Fibroblast of lung (primary cell): Measurements from ENCODE around the gene CCL4L2. TPM values are rescaled to one million over a fixed set of nuclear protein-coding genes. Genes with fewer than 3 reads are reported as not detected.
"Not testable (repeated sequence)": the region's sequence is repeated elsewhere in the genome, so short reads cannot be mapped to it uniquely, and the experiment has no call there.

Source experiments
- DNase-seq, 2 donors: peaks; one replicate each; pipeline versions ENCODE4 v3.0.0 to v3.0.0-alpha.2; 2010; ENCODE audit warnings: low read depth in 2 of 2
- H2AFZ ChIP-seq: 2 replicates; pipeline ENCODE4 v1.5.1; 2012; ENCODE audit warnings: low read length, control low read depth, inconsistent platforms
- H3K27ac ChIP-seq: 2 replicates; pipeline ENCODE4 v1.5.1; 2011; ENCODE audit warnings: low read length, control low read depth; ENCODE audit not compliant: insufficient read depth
- H3K27me3 ChIP-seq: 2 replicates; pipeline ENCODE4 v1.5.1; 2011; ENCODE audit warnings: mild to moderate bottlenecking, low read length; ENCODE audit not compliant: control insufficient read depth, insufficient read depth
- H3K36me3 ChIP-seq: 2 replicates; pipeline ENCODE4 v1.5.1; 2011; ENCODE audit warnings: low read length; ENCODE audit not compliant: control insufficient read depth, insufficient read depth
- H3K4me1 ChIP-seq: 2 replicates; pipeline ENCODE4 v1.5.1; 2011; ENCODE audit warnings: low read length; ENCODE audit not compliant: control insufficient read depth, insufficient read depth; ENCODE audit errors: extremely low read depth
- H3K4me2 ChIP-seq: 2 replicates; pipeline ENCODE4 v1.5.1; 2011; ENCODE audit warnings: low read length, control low read depth; ENCODE audit not compliant: insufficient read depth; ENCODE audit errors: extremely low read depth
- H3K4me3 ChIP-seq, 4 experiments: fragments of 200-600 bp in 1 of 4; sonication (generic) in 1 of 4; replicated peaks in 1 of 4; 2 replicates each; pipeline ENCODE4 v1.5.1; 2011 to 2016; ENCODE audit warnings: low read length in 4 of 4, low read depth in 3 of 4, mild to moderate bottlenecking in 3 of 4, control low read depth in 2 of 4, inconsistent platforms in 1 of 4, mixed read lengths in 1 of 4; ENCODE audit not compliant: insufficient read depth in 1 of 4; ENCODE audit errors: control extremely low read depth in 1 of 4
- H3K79me2 ChIP-seq: 2 replicates; pipeline ENCODE4 v1.5.1; 2012; ENCODE audit warnings: mild to moderate bottlenecking, low read length, inconsistent platforms; ENCODE audit not compliant: control insufficient read depth, insufficient read depth
- H3K9ac ChIP-seq: 2 replicates; pipeline ENCODE4 v1.5.1; 2011; ENCODE audit warnings: mild to moderate bottlenecking, low read length, control low read depth; ENCODE audit not compliant: insufficient read depth
- H3K9me3 ChIP-seq: 2 replicates; pipeline ENCODE4 v1.5.1; 2012; ENCODE audit warnings: low read depth, low read length; ENCODE audit not compliant: control insufficient read depth, insufficient read depth
- H4K20me1 ChIP-seq: 2 replicates; pipeline ENCODE4 v1.5.1; 2011; ENCODE audit warnings: low read length; ENCODE audit not compliant: control insufficient read depth, insufficient read depth; ENCODE audit errors: extremely low read depth
- EZH2 ChIP-seq: IDR thresholded peaks from 2 replicates; pipeline ENCODE4 v1.5.1; 2012; ENCODE audit warnings: low read length, control low read depth, mild to moderate bottlenecking; ENCODE audit errors: missing control alignments
- polyA plus RNA-seq, 2 donors: library from polyadenylated mRNA; depleted of rRNA in 1 of 2; stranded (reverse) in 1 of 2; unstranded in 1 of 2; fragments of >200 nt; gene quantifications; 2 replicates each; pipeline ENCODE4 v1.2.1, GENCODE V29; 2011 to 2012; ENCODE audit warnings: missing spikeins in 1 of 2
- total RNA-seq: library from RNA; depleted of rRNA; stranded (reverse); fragments of >200 nt; gene quantifications from 2 replicates; pipeline ENCODE4 v1.2.1, GENCODE V29; 2014
- TF ChIP-seq, protein P1 (sequence below), 2 donors: IDR thresholded peaks in 1 of 2; conservative IDR thresholded peaks in 1 of 2; 1 replicate in 1 of 2; 2 replicates in 1 of 2; pipeline ENCODE4 v1.5.1; 2011 to 2012; ENCODE audit warnings: low read length in 2 of 2, control low read depth in 1 of 2, inconsistent platforms in 1 of 2, low read depth in 1 of 2, mild to moderate bottlenecking in 1 of 2

CCL4L2 gene
- total and polyA plus RNA-seq, 2 donors (not counting 1 experiment from before 2014, with no cell fraction given): not detected

DNA sequence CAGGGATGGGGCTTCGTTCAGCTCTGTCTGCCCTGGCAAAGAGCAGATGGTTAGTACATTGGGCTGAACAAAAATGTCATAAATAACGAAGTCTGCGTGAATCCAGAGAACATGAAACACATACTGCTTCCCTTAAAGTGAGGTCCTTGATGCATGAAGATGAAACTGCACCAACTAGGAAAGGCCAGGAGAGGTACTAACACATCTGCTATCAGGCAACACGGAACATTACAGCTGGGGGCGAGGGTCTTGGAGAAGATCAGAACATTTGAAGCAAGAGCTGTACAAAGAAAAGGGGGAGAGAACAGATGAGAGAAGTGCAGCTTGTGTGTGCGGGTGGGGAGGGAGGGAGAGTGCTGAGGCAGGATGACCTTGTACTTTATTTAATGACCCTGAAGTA, 3.5 kb upstream of the CCL4L2 start:
- not testable (repeated sequence) for H3K27ac ChIP-seq, H3K9me3 ChIP-seq, H3K79me2 ChIP-seq, H2AFZ ChIP-seq, H3K4me3 ChIP-seq, H3K9ac ChIP-seq, H3K4me2 ChIP-seq, H3K27me3 ChIP-seq, H3K36me3 ChIP-seq, H4K20me1 ChIP-seq, DNase-seq, H3K4me1 ChIP-seq

DNA sequence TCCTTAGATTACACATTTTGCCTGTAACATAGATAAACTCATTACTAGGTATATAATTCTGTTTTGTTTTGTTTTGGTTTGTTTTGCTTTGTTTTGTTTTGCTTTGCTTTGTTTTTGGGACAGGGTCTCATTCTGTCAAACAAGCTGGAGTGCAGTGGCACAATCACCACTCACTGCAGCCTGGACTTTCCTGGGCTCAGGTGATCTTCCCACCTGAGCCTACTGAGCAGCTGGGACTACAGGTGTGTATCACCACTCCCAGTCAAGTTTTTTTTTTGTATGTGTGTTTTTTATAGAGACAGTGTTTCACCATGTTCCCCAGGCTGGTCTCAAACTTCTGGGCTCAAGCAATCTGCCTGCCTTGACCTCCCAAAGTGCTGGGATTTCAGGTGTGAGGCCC, 1.3 kb upstream of the CCL4L2 start:
- no peak overlapping the region for H3K4me3 ChIP-seq
- no peaks in the 10 kb centered on the region for H3K4me1 ChIP-seq
- H3K9me3 ChIP-seq: no peaks in the 10 kb centered on the region
- no peak overlapping the region for H3K27ac ChIP-seq
- H3K4me2 ChIP-seq: no peak overlapping the region
- no peaks in the 10 kb centered on the region for H3K36me3 ChIP-seq
- H2AFZ ChIP-seq: no peak overlapping the region
- H4K20me1 ChIP-seq: no peaks in the 10 kb centered on the region
- H3K79me2 ChIP-seq: no peaks in the 10 kb centered on the region
- no peaks in the 10 kb centered on the region for H3K27me3 ChIP-seq
- no peak for TF ChIP-seq EZH2
- TF ChIP-seq, protein P1, sequence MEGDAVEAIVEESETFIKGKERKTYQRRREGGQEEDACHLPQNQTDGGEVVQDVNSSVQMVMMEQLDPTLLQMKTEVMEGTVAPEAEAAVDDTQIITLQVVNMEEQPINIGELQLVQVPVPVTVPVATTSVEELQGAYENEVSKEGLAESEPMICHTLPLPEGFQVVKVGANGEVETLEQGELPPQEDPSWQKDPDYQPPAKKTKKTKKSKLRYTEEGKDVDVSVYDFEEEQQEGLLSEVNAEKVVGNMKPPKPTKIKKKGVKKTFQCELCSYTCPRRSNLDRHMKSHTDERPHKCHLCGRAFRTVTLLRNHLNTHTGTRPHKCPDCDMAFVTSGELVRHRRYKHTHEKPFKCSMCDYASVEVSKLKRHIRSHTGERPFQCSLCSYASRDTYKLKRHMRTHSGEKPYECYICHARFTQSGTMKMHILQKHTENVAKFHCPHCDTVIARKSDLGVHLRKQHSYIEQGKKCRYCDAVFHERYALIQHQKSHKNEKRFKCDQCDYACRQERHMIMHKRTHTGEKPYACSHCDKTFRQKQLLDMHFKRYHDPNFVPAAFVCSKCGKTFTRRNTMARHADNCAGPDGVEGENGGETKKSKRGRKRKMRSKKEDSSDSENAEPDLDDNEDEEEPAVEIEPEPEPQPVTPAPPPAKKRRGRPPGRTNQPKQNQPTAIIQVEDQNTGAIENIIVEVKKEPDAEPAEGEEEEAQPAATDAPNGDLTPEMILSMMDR (conservative IDR thresholded peaks at IDR 0.05 in 1 of 2, IDR thresholded peaks at IDR 0.05 in 1 of 2; ENCODE audit: low read depth in 1 of 2, low read length in 2 of 2): no peak
- H3K9ac ChIP-seq: no peak overlapping the region
- DNase-seq: no peak

DNA sequence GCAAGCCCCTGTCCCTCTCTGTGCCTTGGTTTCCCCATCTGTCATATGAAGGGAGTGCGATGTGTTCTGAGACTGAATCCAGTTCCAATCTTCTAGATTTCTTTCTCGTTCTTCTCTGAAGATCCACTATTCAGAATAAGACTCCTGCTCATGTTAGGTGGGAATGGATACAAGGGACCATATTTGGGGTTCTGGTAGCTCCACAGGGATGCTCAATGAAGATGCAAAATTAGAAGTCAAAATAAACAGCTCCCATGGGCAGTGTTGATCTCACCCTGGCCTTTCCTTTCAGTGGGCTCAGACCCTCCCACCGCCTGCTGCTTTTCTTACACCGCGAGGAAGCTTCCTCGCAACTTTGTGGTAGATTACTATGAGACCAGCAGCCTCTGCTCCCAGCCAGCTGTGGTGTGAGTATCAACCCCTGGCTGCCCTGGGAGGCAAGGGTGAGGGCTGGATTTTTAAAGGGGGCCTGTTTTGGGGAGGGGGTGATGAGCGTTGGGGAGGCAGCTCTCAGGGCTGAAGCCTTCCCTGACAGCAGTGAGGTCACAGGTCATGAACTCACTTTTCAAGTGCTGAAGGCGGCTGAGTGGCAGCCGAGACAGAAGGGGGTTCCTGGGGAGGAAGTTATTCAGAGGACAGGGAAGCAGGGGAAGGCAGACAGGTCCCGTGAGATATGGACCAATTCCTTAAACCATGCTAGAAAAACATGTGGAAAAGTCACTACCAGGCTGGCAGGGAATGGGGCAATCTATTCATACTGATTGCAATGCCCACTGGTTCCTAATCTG, 815 bp downstream of the CCL4L2 start:
- H3K36me3 ChIP-seq, H3K27ac ChIP-seq, H4K20me1 ChIP-seq, H3K4me1 ChIP-seq, H2AFZ ChIP-seq, H3K79me2 ChIP-seq, H3K4me2 ChIP-seq, H3K27me3 ChIP-seq, H3K9me3 ChIP-seq, DNase-seq, H3K4me3 ChIP-seq, H3K9ac ChIP-seq: not testable (repeated sequence)

DNA sequence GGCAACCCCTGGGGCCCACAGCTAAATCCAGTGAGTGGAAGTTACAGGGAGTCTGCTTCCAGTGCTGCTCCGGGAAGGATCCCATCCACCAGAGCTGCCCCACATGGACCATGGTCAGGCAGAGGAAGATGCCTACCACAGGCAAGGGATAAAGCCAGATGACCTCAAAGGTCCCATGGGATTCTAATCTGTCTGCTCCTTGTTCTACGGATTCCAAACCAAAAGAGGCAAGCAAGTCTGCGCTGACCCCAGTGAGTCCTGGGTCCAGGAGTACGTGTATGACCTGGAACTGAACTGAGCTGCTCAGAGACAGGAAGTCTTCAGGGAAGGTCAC, 1.4 kb downstream of the CCL4L2 start:
- Histone ChIP-seq H3K27ac (no peak overlapping the region), H3K9ac (no peak overlapping the region), H2AFZ (no peak overlapping the region), H3K4me2 (no peak overlapping the region), H3K27me3 (no peaks in the 10 kb centered on the region), H3K79me2 (no peaks in the 10 kb centered on the region), H3K4me1 (no peaks in the 10 kb centered on the region), H3K4me3 (no peak overlapping the region), H4K20me1 (no peaks in the 10 kb centered on the region), H3K36me3 (no peaks in the 10 kb centered on the region), H3K9me3 (no peaks in the 10 kb centered on the region)
- no peak for DNase-seq
- TF ChIP-seq, protein P1 (conservative IDR thresholded peaks at IDR 0.05 in 1 of 2, IDR thresholded peaks at IDR 0.05 in 1 of 2; ENCODE audit: low read depth in 1 of 2, low read length in 2 of 2): no peak
- no peak for TF ChIP-seq EZH2
